Erythroblast (primary cell): Measurements from ENCODE around the gene ANO6.

ENCODE experiments used
- GATA1 ChIP-seq: IDR thresholded peaks from 2 replicates; pipeline ENCODE4 v1.6.1; 2011; ENCODE audit warnings: low read depth, mild to moderate bottlenecking, control low read depth, low read length, moderate library complexity
- POLR2A ChIP-seq: IDR thresholded peaks from 2 replicates; pipeline ENCODE4 v1.6.1; 2011; ENCODE audit warnings: mild to moderate bottlenecking, low read length

DNA sequence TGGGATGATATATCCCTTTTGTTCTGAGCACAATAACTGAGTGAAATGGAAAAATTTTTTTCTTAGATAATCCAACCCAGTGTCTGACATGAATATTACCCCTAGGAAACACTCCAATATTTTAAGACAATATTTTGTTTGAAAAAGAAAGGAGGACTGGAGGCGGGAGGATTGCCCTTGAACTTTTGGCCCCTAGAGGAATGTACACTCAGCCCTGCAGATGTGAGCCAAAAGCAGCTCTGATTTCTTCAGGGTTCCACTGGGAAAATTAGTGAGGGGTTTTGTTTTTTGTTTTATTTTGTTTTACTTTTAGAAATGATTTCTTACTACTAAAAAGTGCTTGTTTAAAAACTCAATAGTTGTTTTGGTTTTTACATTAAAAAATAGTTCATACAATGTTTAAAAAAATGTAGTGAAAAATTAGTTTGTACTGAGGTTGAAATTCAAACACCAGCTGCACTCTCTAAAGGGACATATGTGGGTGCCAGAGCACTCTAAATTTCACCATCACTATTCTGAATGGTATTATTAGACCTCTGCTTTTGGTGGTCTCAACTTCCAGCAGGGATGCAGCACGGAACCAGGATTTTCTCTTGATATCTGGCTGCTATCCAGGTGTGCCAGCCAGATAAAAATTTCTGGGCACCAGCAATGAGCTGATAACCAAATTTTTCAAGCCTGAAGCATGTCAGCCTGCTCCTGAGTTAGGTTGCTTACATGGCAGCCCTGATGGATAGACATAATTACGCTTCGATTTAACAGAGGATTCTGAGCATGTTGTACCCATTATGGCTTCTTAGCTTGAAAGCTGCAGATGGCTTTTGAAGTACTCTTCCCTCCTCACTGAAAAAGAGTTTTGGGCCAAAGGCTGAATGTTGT, 141.9 kb downstream of the ANO6 start:
- TF ChIP-seq POLR2A (no peak), GATA1 (no peak)
